Esophagus muscularis mucosa (tissue), 4 donors: Measurements from ENCODE around the gene KCNN4. TPM values are rescaled to one million over a fixed set of nuclear protein-coding genes. Genes with fewer than 3 reads are reported as not detected.

Experiments
- DNase-seq: peaks from one replicate; pipeline ENCODE4 v3.0.0-alpha.2; 2017; ENCODE audit errors: extremely low spot score
- H3K27ac ChIP-seq, 4 donors: fragments of 200-600 bp; sonication (generic); replicated peaks in 1 of 4; 1 replicate in 3 of 4; 2 replicates in 1 of 4; pipeline ENCODE4 v1.5.1; 2016 to 2019; ENCODE audit warnings: mild to moderate bottlenecking in 1 of 4
- H3K27me3 ChIP-seq, 4 donors: fragments of 200-600 bp; sonication (generic); one replicate each; pipeline versions ENCODE4 v1.5.1 to v1.6.0; 2016 to 2019
- H3K36me3 ChIP-seq, 4 donors: fragments of 200-600 bp; sonication (generic); one replicate each; pipeline ENCODE4 v1.5.1; 2016 to 2019
- H3K4me1 ChIP-seq, 4 donors: fragments of 200-600 bp; sonication (generic); one replicate each; pipeline ENCODE4 v1.5.1; 2016 to 2019
- H3K4me3 ChIP-seq, 4 donors: fragments of 200-600 bp; sonication (generic); 1 replicate in 2 of 4; 2 replicates in 2 of 4; pipeline ENCODE4 v1.5.1; 2016 to 2019; ENCODE audit warnings: mild to moderate bottlenecking in 4 of 4, moderate library complexity in 1 of 4
- H3K9me3 ChIP-seq, 4 donors: fragments of 200-600 bp; sonication (generic); 1 replicate in 3 of 4; 2 replicates in 1 of 4; pipeline ENCODE4 v1.5.1; 2016 to 2019
- EP300 ChIP-seq: sonication (generic); formaldehyde crosslinking; IDR thresholded peaks from one replicate; pipeline ENCODE4 v1.6.1; 2017; ENCODE audit warnings: antibody characterized with exemption
- POLR2A ChIP-seq: fragments of 450-650 bp; IDR thresholded peaks from one replicate; pipeline ENCODE4 v1.6.1; 2017; ENCODE audit warnings: antibody characterized with exemption, moderate library complexity, mild to moderate bottlenecking, low read depth
- POLR2AphosphoS5 ChIP-seq, 2 donors: sonication (generic); formaldehyde crosslinking; IDR thresholded peaks; one replicate each; pipeline ENCODE4 v1.6.1; 2017; ENCODE audit warnings: antibody characterized with exemption in 2 of 2
- WGBS: methylation state at CpG from one replicate; pipeline ENCODE4 v1.1.5; 2018; 5-methylcytosine and 5-hydroxymethylcytosine counted together
- intact Hi-C: fragments of 100-400 bp; cut with DNase I; formaldehyde crosslinking; loops from one replicate; pipeline ENCODE4 v1.15.1; 2023
- total RNA-seq, 4 donors: library from RNA; depleted of rRNA; stranded (reverse); fragments of >200 nt; gene quantifications; one replicate each; pipeline versions ENCODE4 v1.1.0 to v1.2.1, GENCODE V29; 2016
- TF ChIP-seq, protein P1 (sequence below), 3 experiments: fragments of 200-600 bp in 2 of 3; fragments of 450-650 bp in 1 of 3; sonication (generic) in 2 of 3; IDR thresholded peaks; one replicate each; pipeline ENCODE4 v1.5.1; 2017 to 2019; ENCODE audit warnings: antibody characterized with exemption in 3 of 3, mild to moderate bottlenecking in 2 of 3, moderate library complexity in 1 of 3

KCNN4 gene
- total RNA-seq, 4 donors from 2014 or later, result 1.7 to 6.7 (median 1.9) TPM

DNA sequence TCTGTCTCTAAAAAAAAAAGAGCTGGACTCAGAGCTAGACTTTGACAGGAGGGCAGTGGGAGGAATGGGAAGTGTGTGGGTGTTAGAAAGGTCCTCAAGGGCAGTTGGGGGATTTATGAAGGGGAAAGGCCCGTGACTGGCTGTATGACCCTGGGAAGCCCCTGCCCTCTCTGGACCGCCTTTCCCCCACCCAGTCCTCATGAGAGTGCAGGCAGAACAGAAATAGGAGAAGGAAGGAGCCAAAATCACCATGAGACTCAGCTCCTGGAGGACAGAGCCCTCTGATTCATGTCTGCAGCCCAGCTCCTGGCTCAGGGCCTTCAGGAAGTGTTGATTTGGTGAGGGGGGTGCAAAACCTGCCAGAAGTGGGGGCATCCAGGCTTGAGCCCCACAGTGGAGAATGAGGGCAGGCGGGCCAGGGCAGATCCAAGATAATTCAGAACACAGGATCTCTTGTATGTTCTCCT is 17.3 kb downstream of the KCNN4 start:
- Histone ChIP-seq H3K4me1 (peaks cover 0 to 25% (median 19%) of the 10 kb centered on the region in 4 donors), H3K27ac (peak overlapping the region in 1 of 4 donors; percentile 46), H3K9me3 (no peaks in the 10 kb centered on the region), H3K4me3 (no peak overlapping the region), H3K27me3 (peaks cover 0 to 5% (median 0%) of the 10 kb centered on the region in 4 donors), H3K36me3 (no peaks in the 10 kb centered on the region)
- DNase-seq, result no peak
- TF ChIP-seq POLR2A (no peak), POLR2AphosphoS5 (IDR thresholded peaks at IDR 0.05) (no peak)
- TF ChIP-seq, protein P1, sequence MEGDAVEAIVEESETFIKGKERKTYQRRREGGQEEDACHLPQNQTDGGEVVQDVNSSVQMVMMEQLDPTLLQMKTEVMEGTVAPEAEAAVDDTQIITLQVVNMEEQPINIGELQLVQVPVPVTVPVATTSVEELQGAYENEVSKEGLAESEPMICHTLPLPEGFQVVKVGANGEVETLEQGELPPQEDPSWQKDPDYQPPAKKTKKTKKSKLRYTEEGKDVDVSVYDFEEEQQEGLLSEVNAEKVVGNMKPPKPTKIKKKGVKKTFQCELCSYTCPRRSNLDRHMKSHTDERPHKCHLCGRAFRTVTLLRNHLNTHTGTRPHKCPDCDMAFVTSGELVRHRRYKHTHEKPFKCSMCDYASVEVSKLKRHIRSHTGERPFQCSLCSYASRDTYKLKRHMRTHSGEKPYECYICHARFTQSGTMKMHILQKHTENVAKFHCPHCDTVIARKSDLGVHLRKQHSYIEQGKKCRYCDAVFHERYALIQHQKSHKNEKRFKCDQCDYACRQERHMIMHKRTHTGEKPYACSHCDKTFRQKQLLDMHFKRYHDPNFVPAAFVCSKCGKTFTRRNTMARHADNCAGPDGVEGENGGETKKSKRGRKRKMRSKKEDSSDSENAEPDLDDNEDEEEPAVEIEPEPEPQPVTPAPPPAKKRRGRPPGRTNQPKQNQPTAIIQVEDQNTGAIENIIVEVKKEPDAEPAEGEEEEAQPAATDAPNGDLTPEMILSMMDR (IDR thresholded peaks at IDR 0.05), result no peak
- intact Hi-C loops, result no loop called here
- WGBS, result 55% methylated on average over 3 of the region's 3 CpGs

DNA sequence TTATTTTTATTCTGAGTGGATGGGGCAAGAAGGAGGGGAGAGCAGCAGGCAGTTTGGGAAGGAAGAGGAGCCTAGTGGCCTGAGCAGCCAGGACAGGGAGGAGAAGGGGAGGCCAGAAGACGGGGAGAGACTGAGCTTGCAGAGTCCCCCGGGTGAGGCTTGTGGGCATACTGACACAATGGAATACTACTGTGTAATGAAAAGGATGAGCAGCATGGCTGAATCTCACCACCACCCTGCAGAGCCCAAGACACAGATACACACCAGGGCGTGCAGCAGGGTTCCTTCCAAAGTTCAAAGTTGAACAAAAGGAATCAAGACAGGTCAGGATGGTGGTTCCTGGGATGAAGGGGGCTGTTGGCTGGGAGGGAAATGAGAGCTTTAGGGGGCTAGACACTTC is 18.0 kb downstream of the KCNN4 start:
- no peak for DNase-seq
- Histone ChIP-seq H3K27ac (no peak overlapping the region), H3K36me3 (no peaks in the 10 kb centered on the region), H3K9me3 (no peaks in the 10 kb centered on the region), H3K27me3 (peaks cover 0 to 5% (median 0%) of the 10 kb centered on the region in 4 donors), H3K4me1 (peaks cover 0 to 25% (median 19%) of the 10 kb centered on the region in 4 donors), H3K4me3 (no peak overlapping the region)
- TF ChIP-seq POLR2AphosphoS5 (IDR thresholded peaks at IDR 0.05) (no peak), POLR2A (no peak), EP300 (no peak)
- TF ChIP-seq, protein P1 (IDR thresholded peaks at IDR 0.05), result no peak
- intact Hi-C loops, result no loop called here
- WGBS, result 88% methylated on average over 3 of the region's 3 CpGs

DNA sequence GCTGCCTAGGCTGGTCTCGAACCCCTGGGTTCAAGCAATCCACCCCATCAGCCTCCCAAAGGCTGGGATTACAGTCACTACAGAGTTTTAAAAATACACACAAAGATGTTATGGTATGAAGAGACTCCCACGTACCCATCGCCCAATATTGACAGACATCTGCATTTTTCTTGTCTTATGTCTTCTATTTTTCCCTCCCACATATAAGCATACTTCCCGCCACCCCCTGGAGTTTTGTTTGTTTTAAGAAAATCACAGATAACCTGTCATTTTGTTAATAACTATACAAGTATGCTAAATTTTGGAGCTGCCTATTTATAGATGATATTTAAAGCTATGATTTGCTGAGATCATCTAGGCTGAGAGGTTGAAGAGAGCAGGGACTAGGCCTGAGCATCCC is 19.8 kb downstream of the KCNN4 start:
- Histone ChIP-seq H3K4me3 (no peak overlapping the region), H3K27me3 (no peaks in the 10 kb centered on the region), H3K9me3 (no peaks in the 10 kb centered on the region), H3K36me3 (no peaks in the 10 kb centered on the region), H3K27ac (no peak overlapping the region), H3K4me1 (peaks cover under 1 to 24% (median 16%) of the 10 kb centered on the region in 4 donors)
- no peak for DNase-seq
- no peak for TF ChIP-seq POLR2A
- TF ChIP-seq, protein P1 (IDR thresholded peaks at IDR 0.05), result no peak
- no peak for TF ChIP-seq EP300
- no peak for TF ChIP-seq POLR2AphosphoS5 (IDR thresholded peaks at IDR 0.05)
- WGBS, result 84% methylated on average over 4 of the region's 4 CpGs
- intact Hi-C loops, result no loop called here

DNA sequence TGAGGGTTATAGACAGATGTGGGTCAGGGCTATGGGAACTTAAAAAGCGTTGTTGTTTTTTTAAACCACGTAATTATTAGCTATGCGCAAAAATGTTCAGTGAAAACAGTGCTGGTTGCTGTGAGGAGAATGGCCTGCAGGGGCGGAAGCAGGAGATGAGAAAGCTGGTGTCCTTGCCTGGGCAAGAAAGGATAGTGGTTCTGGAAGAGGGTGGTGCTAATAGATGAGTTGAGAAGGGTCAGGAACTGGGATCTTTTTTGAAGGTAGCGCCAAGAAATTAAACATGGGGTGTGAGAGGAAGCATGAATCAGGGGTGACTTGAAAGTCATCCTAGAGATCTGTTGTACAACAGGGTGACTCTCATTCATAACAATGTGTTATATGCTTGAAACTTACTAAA is 21.3 kb downstream of the KCNN4 start:
- 67% methylated on average over 5 of the region's 5 CpGs for WGBS
- intact Hi-C loops, result no loop called here
- H3K36me3 ChIP-seq, result no peaks in the 10 kb centered on the region
- no peak for DNase-seq
- H3K4me3 ChIP-seq, result no peak overlapping the region
- no peak overlapping the region for H3K27ac ChIP-seq
- peaks cover 4 to 20% (median 16%) of the 10 kb centered on the region in 4 donors for H3K4me1 ChIP-seq
- no peaks in the 10 kb centered on the region for H3K9me3 ChIP-seq
- H3K27me3 ChIP-seq, result no peaks in the 10 kb centered on the region
- TF ChIP-seq POLR2AphosphoS5 (IDR thresholded peaks at IDR 0.05), result no peak
- no peak for TF ChIP-seq EP300
- TF ChIP-seq, protein P1 (IDR thresholded peaks at IDR 0.05), result no peak
- no peak for TF ChIP-seq POLR2A

DNA sequence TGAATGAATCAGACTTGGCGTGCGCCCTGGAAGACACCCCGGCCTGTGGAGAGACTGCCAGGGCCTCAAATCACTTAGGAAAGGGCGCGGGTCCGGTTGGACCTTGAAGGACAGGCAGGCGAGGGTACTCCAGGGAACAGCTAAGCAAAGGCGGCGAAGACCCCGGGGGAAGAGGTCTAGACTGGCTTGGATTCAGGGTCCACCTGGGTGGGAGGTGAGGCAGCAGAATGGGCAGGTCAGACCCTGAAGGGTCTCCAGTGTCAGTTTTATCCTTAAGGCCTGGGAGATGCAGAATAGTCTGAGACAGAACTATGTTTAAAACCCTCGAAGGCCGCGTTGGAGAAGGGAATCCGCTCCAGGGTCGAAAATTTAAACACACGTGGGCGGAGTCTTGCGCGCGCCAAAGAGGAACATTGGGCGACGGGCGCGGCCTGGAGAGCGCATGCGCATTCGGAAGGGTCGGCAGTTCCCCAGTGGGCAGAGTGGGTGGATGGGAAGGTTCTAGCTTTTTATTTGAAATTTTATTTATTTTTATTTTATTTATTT is 25.4 kb downstream of the KCNN4 start:
- peak overlapping the region; percentile 98 to 99 (median 99) for H3K27ac ChIP-seq
- TF ChIP-seq POLR2AphosphoS5 (IDR thresholded peaks at IDR 0.05), result peak in 1 of 2 donors; percentile 53
- TF ChIP-seq EP300, result no peak
- H3K4me1 ChIP-seq, result peaks cover 18 to 41% (median 34%) of the 10 kb centered on the region in 4 donors
- DNase-seq, result no peak
- under 1% methylated on average over 25 of the region's 28 CpGs for WGBS
- peak overlapping the region; percentile 73 to 86 (median 76) for H3K4me3 ChIP-seq
- intact Hi-C loops, result no loop called here
- H3K9me3 ChIP-seq, result no peaks in the 10 kb centered on the region
- no peaks in the 10 kb centered on the region for H3K27me3 ChIP-seq
- peaks cover 0 to 16% (median 10%) of the 10 kb centered on the region in 4 donors for H3K36me3 ChIP-seq
